H1 (cell line): ENCODE data around the gene SF3B2. TPM values are rescaled to one million over a fixed set of nuclear protein-coding genes. Genes with fewer than 3 reads are reported as not detected.
A peak's percentile ranks its signal among the peaks of the same experiment; 100 is the strongest.

Source experiments
- CTCF ChIA-PET: fragments of 300-600 bp; sonication (Branson Sonifier 250); formaldehyde crosslinking; loops from one replicate; lab custom pipeline; 2021; ENCODE audit not compliant: partially characterized antibody; lab: Charles Lee
- POLR2A ChIA-PET: fragments of 300-600 bp; sonication (Branson Sonifier 250); formaldehyde crosslinking; loops from one replicate; lab custom pipeline; 2021; ENCODE audit warnings: inconsistent platforms; ENCODE audit not compliant: partially characterized antibody; lab: Charles Lee
- DNase-seq, 2 experiments: peaks; one replicate each; pipeline versions ENCODE4 v3.0.0 to v3.0.0-alpha.2; 2010 to 2022; ENCODE audit warnings: low spot score in 2 of 2, low read depth in 1 of 2, mixed read lengths in 1 of 2
- FAIRE-seq: peaks from 2 replicates; lab custom pipeline; 2011; peaks lifted over from hg19 to GRCh38; lab: Jason Lieb, UNC
- H2AFZ ChIP-seq: 2 replicates; pipeline ENCODE4 v1.8.1; 2012; ENCODE audit warnings: low read length, inconsistent platforms
- H2AK5ac ChIP-seq: 2 replicates; pipeline ENCODE4 v1.6.1; 2013; ENCODE audit warnings: low read depth, low read length
- H2BK120ac ChIP-seq: replicated peaks from 2 replicates; pipeline ENCODE3; 2013; ENCODE audit warnings: low read depth, low read length, inconsistent platforms
- H2BK12ac ChIP-seq: 2 replicates; pipeline ENCODE4 v1.6.1; 2013; ENCODE audit warnings: low read depth, low read length
- H2BK15ac ChIP-seq: 2 replicates; pipeline ENCODE4 v1.6.1; 2013; ENCODE audit warnings: low read length
- H2BK20ac ChIP-seq: 2 replicates; pipeline ENCODE4 v1.6.1; 2013; ENCODE audit warnings: low read length
- H2BK5ac ChIP-seq: 2 replicates; pipeline ENCODE4 v1.6.1; 2013; ENCODE audit warnings: low read depth, low read length
- H3K14ac ChIP-seq: 2 replicates; pipeline ENCODE4 v1.6.1; 2013; ENCODE audit warnings: inconsistent platforms; ENCODE audit not compliant: insufficient read length
- H3K18ac ChIP-seq: 2 replicates; pipeline ENCODE4 v1.6.1; 2013; ENCODE audit warnings: low read length; ENCODE audit errors: extremely low read depth
- H3K23ac ChIP-seq: 2 replicates; pipeline ENCODE4 v1.6.1; 2013; ENCODE audit warnings: inconsistent platforms; ENCODE audit not compliant: insufficient read length
- H3K23me2 ChIP-seq: 2 replicates; pipeline ENCODE4 v1.6.1; 2013; ENCODE audit warnings: low read depth, low read length
- H3K27ac ChIP-seq: 2 replicates; pipeline ENCODE4 v1.6.1; 2011; ENCODE audit warnings: low read depth, low read length, inconsistent platforms
- H3K27me3 ChIP-seq, 4 experiments: replicated peaks in 1 of 4; 1 replicate in 1 of 4; 2 replicates in 3 of 4; pipeline versions ENCODE4 v1.6.1 to v1.8.1; 2011 to 2013; ENCODE audit warnings: low read length in 3 of 4, mild to moderate bottlenecking in 3 of 4, inconsistent platforms in 2 of 4, mixed read lengths in 2 of 4, moderate library complexity in 1 of 4; ENCODE audit not compliant: control insufficient read depth in 3 of 4, insufficient read depth in 3 of 4; ENCODE audit errors: extremely low read depth in 1 of 4
- H3K36me3 ChIP-seq, 4 experiments: 2 replicates each; pipeline versions ENCODE4 v1.6.1 to v1.8.1; 2011 to 2013; ENCODE audit warnings: mild to moderate bottlenecking in 4 of 4, low read length in 3 of 4, moderate library complexity in 2 of 4, control low read depth in 1 of 4, inconsistent platforms in 1 of 4; ENCODE audit not compliant: insufficient read depth in 4 of 4, control insufficient read depth in 2 of 4
- H3K4ac ChIP-seq: replicated peaks from 2 replicates; pipeline ENCODE3; 2013; ENCODE audit warnings: low read length, low read depth, mixed read lengths, inconsistent platforms; ENCODE audit not compliant: insufficient read length
- H3K4me1 ChIP-seq, 4 experiments: replicated peaks in 1 of 4; 1 replicate in 1 of 4; 2 replicates in 3 of 4; pipeline versions ENCODE4 v1.6.1 to v1.8.1; 2011 to 2013; ENCODE audit warnings: low read length in 3 of 4, inconsistent platforms in 2 of 4, mixed read lengths in 1 of 4; ENCODE audit not compliant: insufficient read depth in 4 of 4, control insufficient read depth in 3 of 4
- H3K4me2 ChIP-seq, 2 experiments: 2 replicates each; pipeline versions ENCODE4 v1.6.1 to v1.8.1; 2011 to 2013; ENCODE audit warnings: low read depth in 2 of 2, low read length in 2 of 2, control low read depth in 1 of 2, inconsistent platforms in 1 of 2, mild to moderate bottlenecking in 1 of 2; ENCODE audit not compliant: insufficient read depth in 1 of 2
- H3K4me3 ChIP-seq, 4 experiments: fragments of 200-600, 300-600 bp in 1 of 4; sonication (generic), shearing (Covaris generic), sonication (Bioruptor Twin) in 1 of 4; 2 replicates each; pipeline versions ENCODE4 v1.5.1 to v1.8.1; 2011 to 2016; ENCODE audit warnings: low read length in 4 of 4, low read depth in 3 of 4, control low read depth in 2 of 4, inconsistent platforms in 2 of 4, mild to moderate bottlenecking in 2 of 4, mixed read lengths in 1 of 4, moderate library complexity in 1 of 4; ENCODE audit not compliant: insufficient read depth in 2 of 4; ENCODE audit errors: extremely low read depth in 1 of 4
- H3K56ac ChIP-seq: replicated peaks from 2 replicates; pipeline ENCODE3; 2013; ENCODE audit warnings: low read depth, mild to moderate bottlenecking, mixed read lengths, low read length, inconsistent platforms; ENCODE audit not compliant: insufficient read length
- H3K79me1 ChIP-seq: 2 replicates; pipeline ENCODE4 v1.6.1; 2013; ENCODE audit warnings: low read depth, low read length, control low read depth
- H3K79me2 ChIP-seq, 2 experiments: 2 replicates each; pipeline versions ENCODE4 v1.6.1 to v1.8.1; 2012 to 2013; ENCODE audit warnings: low read length in 2 of 2, mild to moderate bottlenecking in 2 of 2, inconsistent platforms in 1 of 2; ENCODE audit not compliant: insufficient read depth in 2 of 2, control insufficient read depth in 1 of 2
- H3K9ac ChIP-seq, 4 experiments: replicated peaks in 1 of 4; 1 replicate in 1 of 4; 2 replicates in 3 of 4; pipeline versions ENCODE4 v1.6.1 to v1.8.1; 2011 to 2013; ENCODE audit warnings: low read depth in 3 of 4, low read length in 3 of 4, control low read depth in 2 of 4, mild to moderate bottlenecking in 2 of 4, moderate library complexity in 2 of 4, inconsistent platforms in 1 of 4; ENCODE audit errors: extremely low read depth in 1 of 4
- H3K9me3 ChIP-seq, 2 experiments: 2 replicates each; pipeline versions ENCODE4 v1.6.1 to v1.8.1; 2012 to 2013; ENCODE audit warnings: mild to moderate bottlenecking in 2 of 2, moderate library complexity in 2 of 2, control low read depth in 1 of 2, inconsistent platforms in 1 of 2, low read depth in 1 of 2, low read length in 1 of 2, mixed read lengths in 1 of 2; ENCODE audit not compliant: insufficient read depth in 2 of 2
- H4K20me1 ChIP-seq, 2 experiments: replicated peaks in 1 of 2; 2 replicates each; pipeline versions ENCODE3 to v1.8.1; 2011 to 2013; ENCODE audit warnings: inconsistent platforms in 2 of 2, low read length in 2 of 2, mild to moderate bottlenecking in 1 of 2; ENCODE audit not compliant: insufficient read depth in 2 of 2, control insufficient read depth in 1 of 2
- H4K5ac ChIP-seq: 2 replicates; pipeline ENCODE4 v1.6.1; 2013; ENCODE audit warnings: low read length, low read depth, mixed read lengths, inconsistent platforms; ENCODE audit not compliant: insufficient read length
- H4K8ac ChIP-seq: 2 replicates; pipeline ENCODE4 v1.8.0; 2013; ENCODE audit warnings: mild to moderate bottlenecking, moderate library complexity, low read length, inconsistent platforms; ENCODE audit not compliant: insufficient read depth; ENCODE audit errors: extremely low read depth
- H4K91ac ChIP-seq: replicated peaks from 2 replicates; pipeline ENCODE3; 2013; ENCODE audit warnings: low read length, mixed read lengths, inconsistent platforms; ENCODE audit not compliant: insufficient read length
- ASH2L ChIP-seq: fragments of 200-600, 300-600 bp; sonication (generic); IDR thresholded peaks from one replicate; pipeline ENCODE4 v1.7.1; 2017; ENCODE audit warnings: low read length
- CBX8 ChIP-seq: fragments of 300-800, 300-1000 bp; sonication (generic); IDR thresholded peaks from 2 replicates; pipeline ENCODE4 v1.7.1; 2016; ENCODE audit warnings: low read depth, low read length, borderline replicate concordance
- CHD2 ChIP-seq: IDR thresholded peaks from 2 replicates; pipeline ENCODE4 v1.6.1; 2012; ENCODE audit warnings: low read length, improper control_type of control experiment
- EGR1 ChIP-seq: IDR thresholded peaks from 2 replicates; pipeline ENCODE4 v1.6.1; 2011; ENCODE audit warnings: low read depth, low read length, borderline replicate concordance
- EZH2 ChIP-seq: fragments of 200-600 bp; sonication (generic); IDR thresholded peaks from 2 replicates; pipeline ENCODE4 v1.7.1; 2012; ENCODE audit warnings: low read depth, mild to moderate bottlenecking, moderate library complexity, low read length, inconsistent platforms; ENCODE audit not compliant: severe bottlenecking
- GTF2F1 ChIP-seq: IDR thresholded peaks from 2 replicates; pipeline ENCODE4 v1.6.1; 2012; ENCODE audit warnings: low read depth, low read length, improper control_type of control experiment, borderline replicate concordance
- HDAC2 ChIP-seq, 2 experiments: fragments of 300-600 bp in 1 of 2; sonication (generic) in 1 of 2; IDR thresholded peaks; 2 replicates each; pipeline ENCODE4 v1.6.1; 2011 to 2012; ENCODE audit warnings: low read depth in 2 of 2, low read length in 2 of 2, mild to moderate bottlenecking in 2 of 2, moderate library complexity in 2 of 2, borderline replicate concordance in 1 of 2, inconsistent platforms in 1 of 2
- JUN ChIP-seq: IDR thresholded peaks from 2 replicates; pipeline ENCODE4 v1.6.1; 2011; ENCODE audit warnings: low read depth, mild to moderate bottlenecking, improper control_type of control experiment, low read length
- MAX ChIP-seq: IDR thresholded peaks from 2 replicates; pipeline ENCODE4 v1.6.1; 2012; ENCODE audit warnings: inconsistent platforms
- POU5F1 ChIP-seq: IDR thresholded peaks from 2 replicates; pipeline ENCODE4 v1.6.1; 2011; ENCODE audit warnings: low read depth, mild to moderate bottlenecking, low read length, moderate library complexity
- RAD21 ChIP-seq, 2 experiments: IDR thresholded peaks in 1 of 2; conservative IDR thresholded peaks in 1 of 2; 2 replicates each; pipeline ENCODE4 v1.6.1; 2011; ENCODE audit warnings: low read depth in 2 of 2, low read length in 2 of 2, improper control_type of control experiment in 1 of 2, inconsistent platforms in 1 of 2, mild to moderate bottlenecking in 1 of 2, moderate library complexity in 1 of 2
- RXRA ChIP-seq: IDR thresholded peaks from 2 replicates; pipeline ENCODE4 v1.6.1; 2011; ENCODE audit warnings: low read depth, mild to moderate bottlenecking, low read length, moderate library complexity; ENCODE audit not compliant: insufficient read depth
- WGBS, 2 experiments: shearing (Covaris generic) in 1 of 2; methylation state at CpG; one replicate each; pipeline versions ENCODE4 v1.1.6 to v1.1.7; 2013 to 2015; ENCODE audit warnings: low lambda C conversion rate in 2 of 2, mixed read lengths in 2 of 2, inconsistent platforms in 1 of 2, low coverage in 1 of 2, missing lambda C conversion rate in 1 of 2; ENCODE audit not compliant: insufficient replicate concordance in 2 of 2, insufficient coverage in 1 of 2, insufficient read length in 1 of 2; ENCODE audit errors: extremely low coverage in 1 of 2, missing lambda C conversion rate in 1 of 2; 5-methylcytosine and 5-hydroxymethylcytosine counted together
- polyA plus RNA-seq, 7 experiments: library from polyadenylated mRNA; depleted of rRNA in 3 of 7; stranded (reverse) in 5 of 7; unstranded in 2 of 7; fragments of >200 nt in 5 of 7; fragments of 200-250 nt in 2 of 7; gene quantifications; 1 replicate in 5 of 7; 2 replicates in 1 of 7; 4 replicates in 1 of 7; pipeline versions ENCODE4 v1.2.1 to v1.2.3, GENCODE V29; 2011 to 2013; ENCODE audit warnings: missing spikeins in 2 of 7, mixed read lengths in 2 of 7
- total RNA-seq: library from RNA; stranded (reverse); fragmentation: NEBNext Ultra II Directional; extraction: Animal tissue kit (Norgen Biotek cat#: 25700); gene quantifications from 2 replicates; pipeline ENCODE4 v1.2.1, GENCODE V29; 2021

The SF3B2 gene
- total and polyA plus RNA-seq, 2 of the 8 experiments (the other 6 are each of a cell fraction or from before 2014, with no cell fraction given), result 182 to 237 TPM

- 83% methylated on average over 8 of the region's 8 CpGs; no CpG with 5 or more reads in 1 of the 2 experiments for WGBS, 2 experiments
- H3K9me3 ChIP-seq, result no peaks in the 10 kb centered on the region
- H4K20me1 ChIP-seq, result peaks cover 0 to 9% of the 10 kb centered on the region in 2 experiments
- H3K27ac ChIP-seq, result no peak overlapping the region
- no peak overlapping the region for H2BK20ac ChIP-seq
- no peak overlapping the region for H3K4ac ChIP-seq
- FAIRE-seq (no peak), DNase-seq (no peak)
- no peak overlapping the region for H4K91ac ChIP-seq
- ChIA-PET POLR2A (interaction anchor here (0.5 to 13.4 kb wide), 7 partner anchors 7 to 76 kb away, joined by 3 to 150 read pairs (median 4); partner anchors contain the start of genes PACS1 and SF3B2), CTCF (interaction anchor here (0.6 to 12.0 kb wide), 5 partner anchors 6 to 1912 kb away, joined by 3 to 144 read pairs (median 5); no protein-coding TSS in a partner anchor)
- H3K79me1 ChIP-seq, result no peaks in the 10 kb centered on the region
- H2BK15ac ChIP-seq, result no peak overlapping the region
- 0 out of 2 replicates have a peak overlapping the region, but pooled peaks have one; percentile 32 for H4K8ac ChIP-seq
- H2AFZ ChIP-seq, result no peak overlapping the region
- no peak overlapping the region for H4K5ac ChIP-seq
- H3K79me2 ChIP-seq, result no peaks in the 10 kb centered on the region
- no peaks in the 10 kb centered on the region for H3K4me1 ChIP-seq
- H2BK5ac ChIP-seq, result no peak overlapping the region
- no peak overlapping the region for H3K4me3 ChIP-seq
- H3K27me3 ChIP-seq, result no peaks in the 10 kb centered on the region
- no peak overlapping the region for H3K56ac ChIP-seq
- no peak overlapping the region for H3K14ac ChIP-seq
- H3K9ac ChIP-seq, result no peak overlapping the region
- H3K36me3 ChIP-seq, result peaks cover 62 to 96% (median 84%) of the 10 kb centered on the region in 4 experiments
- no peak overlapping the region for H2BK120ac ChIP-seq
- H3K18ac ChIP-seq, result no peak overlapping the region
- no peaks in the 10 kb centered on the region for H3K23me2 ChIP-seq
- H2BK12ac ChIP-seq, result no peak overlapping the region
- no peak overlapping the region for H3K4me2 ChIP-seq
- H3K23ac ChIP-seq, result no peak overlapping the region
- H2AK5ac ChIP-seq, result no peak overlapping the region
- TF ChIP-seq POU5F1 (no peak), CBX8 (no peak), RAD21 (IDR thresholded peaks at IDR 0.05 in 1 of 2, conservative IDR thresholded peaks at IDR 0.05 in 1 of 2; ENCODE audit: low read depth in 2 of 2, low read length in 2 of 2) (no peak), MAX (no peak), EZH2 (no peak), HDAC2 (IDR thresholded peaks at IDR 0.05; ENCODE audit: borderline replicate concordance in 1 of 2, low read depth in 2 of 2, low read length in 2 of 2) (no peak), CHD2 (no peak), JUN (no peak), EGR1 (no peak), RXRA (no peak), GTF2F1 (no peak), ASH2L (no peak)
These were observed 8.0 kb downstream of the SF3B2 start for GRCh38 chr11:66059966-66060680.
